GM18502 (cell line): ENCODE data around the gene PELI3.
A peak's percentile ranks its signal among the peaks of the same experiment; 100 is the strongest.

Experiments used
- ATAC-seq: cut with Tn5 transposase; IDR thresholded peaks from one replicate; pipeline ENCODE4 v1.9.1; 2021; ENCODE audit warnings: mild to moderate bottlenecking; ENCODE audit not compliant: unreplicated experiment, poor library complexity

PELI3 gene

DNA sequence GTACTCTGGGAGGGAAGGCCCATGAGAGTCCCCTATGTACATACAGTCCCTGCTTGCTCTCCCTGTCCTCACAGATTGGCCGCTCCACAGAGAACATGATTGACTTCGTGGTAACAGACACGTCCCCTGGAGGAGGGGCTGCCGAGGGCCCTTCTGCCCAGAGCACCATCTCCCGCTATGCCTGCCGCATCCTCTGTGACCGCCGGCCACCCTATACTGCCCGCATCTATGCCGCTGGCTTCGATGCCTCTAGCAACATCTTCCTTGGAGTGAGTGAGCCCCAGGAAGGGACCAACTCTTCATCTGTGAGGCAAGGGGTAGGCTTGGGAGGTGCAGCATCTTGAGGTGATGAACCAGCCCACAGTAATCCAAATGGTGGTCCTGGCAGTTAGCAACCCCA is 6.5 kb downstream of the PELI3 start:
- no peak for ATAC-seq

DNA sequence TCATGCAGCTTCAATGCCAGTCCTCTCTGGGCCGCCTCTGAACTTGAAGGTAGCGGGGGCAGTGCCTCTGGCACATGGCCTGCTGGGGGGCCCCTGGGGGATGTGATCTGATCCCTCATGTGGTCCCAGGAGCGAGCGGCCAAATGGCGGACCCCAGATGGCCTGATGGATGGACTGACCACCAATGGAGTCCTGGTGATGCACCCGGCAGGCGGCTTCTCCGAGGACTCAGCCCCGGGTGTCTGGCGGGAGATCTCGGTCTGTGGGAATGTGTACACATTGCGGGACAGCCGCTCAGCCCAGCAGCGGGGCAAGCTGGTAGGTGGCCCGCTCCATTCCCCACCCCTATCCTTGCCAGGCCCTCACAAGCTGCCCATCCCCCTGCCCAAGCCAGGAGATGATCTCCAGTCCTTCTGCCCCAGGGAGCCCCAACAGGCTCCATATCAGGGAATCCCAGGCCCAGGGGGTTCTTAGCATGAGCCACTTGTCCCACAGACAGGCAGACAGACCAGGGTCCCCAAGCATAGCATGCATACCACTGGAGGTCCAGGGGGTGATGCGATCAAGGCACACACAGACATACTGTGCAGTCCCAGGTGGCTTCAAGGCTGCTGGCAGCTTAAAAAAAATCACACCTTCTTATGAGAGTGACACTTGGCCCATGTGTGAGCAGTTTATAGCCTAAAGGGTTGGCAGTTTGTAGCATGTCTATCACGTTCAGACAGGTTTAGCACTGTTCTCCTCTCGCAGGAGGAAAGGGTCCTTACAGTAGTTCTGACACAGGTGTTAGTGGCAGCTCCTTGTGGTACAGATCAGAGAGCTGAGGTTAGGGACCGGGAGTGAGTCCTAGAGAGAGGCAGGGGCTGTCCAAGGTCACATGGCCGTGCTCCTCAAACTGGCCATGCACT is 7.2 kb downstream of the PELI3 start:
- ATAC-seq = no peak

DNA sequence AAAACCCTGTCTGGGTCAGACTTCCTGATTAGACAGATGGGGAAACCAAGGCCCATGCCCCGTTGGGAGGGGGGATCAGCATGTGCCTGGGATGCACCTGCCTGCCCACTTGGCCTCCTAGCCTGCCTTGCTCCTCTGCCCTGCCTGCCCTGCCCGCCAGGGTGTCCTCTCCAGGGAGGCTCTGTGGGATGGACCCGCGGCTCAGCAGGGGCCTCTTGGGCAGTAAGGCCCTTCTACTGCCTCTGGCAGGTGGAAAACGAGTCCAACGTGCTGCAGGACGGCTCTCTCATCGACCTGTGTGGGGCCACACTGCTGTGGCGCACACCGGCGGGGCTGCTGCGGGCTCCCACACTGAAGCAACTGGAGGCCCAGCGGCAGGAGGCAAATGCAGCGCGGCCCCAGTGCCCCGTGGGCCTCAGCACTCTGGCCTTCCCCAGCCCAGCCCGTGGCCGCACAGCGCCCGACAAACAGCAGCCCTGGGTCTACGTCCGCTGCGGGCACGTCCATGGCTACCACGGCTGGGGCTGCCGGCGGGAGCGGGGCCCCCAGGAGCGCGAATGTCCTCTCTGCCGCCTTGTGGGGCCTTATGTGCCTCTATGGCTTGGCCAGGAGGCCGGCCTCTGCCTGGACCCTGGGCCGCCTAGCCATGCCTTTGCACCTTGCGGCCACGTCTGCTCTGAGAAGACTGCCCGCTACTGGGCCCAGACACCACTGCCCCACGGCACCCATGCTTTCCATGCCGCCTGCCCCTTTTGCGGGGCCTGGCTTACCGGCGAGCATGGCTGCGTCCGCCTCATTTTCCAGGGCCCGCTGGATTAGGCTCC is 8.9 kb downstream of the PELI3 start:
- ATAC-seq = no peak

DNA sequence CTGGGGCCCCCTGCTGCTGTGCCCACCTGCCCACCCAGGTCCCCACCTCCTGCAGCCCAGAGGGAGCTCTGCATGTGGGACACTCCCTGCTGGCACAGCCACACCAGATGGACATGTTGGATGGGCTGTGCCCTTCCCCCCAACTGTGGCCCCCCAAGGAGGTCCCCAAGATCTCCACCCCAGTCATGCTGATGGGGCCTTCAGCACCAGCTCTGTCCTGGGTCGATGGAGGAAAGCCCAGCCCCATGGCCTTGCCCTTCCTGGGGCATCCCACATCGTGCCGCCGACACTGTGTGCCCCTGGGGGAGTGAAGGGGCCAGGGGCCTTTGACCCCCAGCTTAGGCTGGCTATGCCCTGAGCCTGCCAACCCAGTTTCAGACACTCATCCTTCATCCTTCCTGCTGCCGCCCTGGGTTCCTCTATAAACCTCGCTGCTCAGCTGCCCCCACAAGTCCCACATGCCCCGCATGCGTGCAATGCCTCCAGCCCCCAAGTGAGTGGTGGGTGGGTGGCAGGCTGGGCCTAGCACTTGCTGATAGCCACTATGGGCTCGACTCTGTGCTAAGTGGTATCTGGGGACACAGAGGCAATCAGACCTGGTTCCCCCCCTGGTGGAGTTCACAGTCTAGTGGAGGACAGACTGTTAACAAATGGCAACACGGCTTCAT is 9.6 kb downstream of the PELI3 start:
- ATAC-seq = no peak

DNA sequence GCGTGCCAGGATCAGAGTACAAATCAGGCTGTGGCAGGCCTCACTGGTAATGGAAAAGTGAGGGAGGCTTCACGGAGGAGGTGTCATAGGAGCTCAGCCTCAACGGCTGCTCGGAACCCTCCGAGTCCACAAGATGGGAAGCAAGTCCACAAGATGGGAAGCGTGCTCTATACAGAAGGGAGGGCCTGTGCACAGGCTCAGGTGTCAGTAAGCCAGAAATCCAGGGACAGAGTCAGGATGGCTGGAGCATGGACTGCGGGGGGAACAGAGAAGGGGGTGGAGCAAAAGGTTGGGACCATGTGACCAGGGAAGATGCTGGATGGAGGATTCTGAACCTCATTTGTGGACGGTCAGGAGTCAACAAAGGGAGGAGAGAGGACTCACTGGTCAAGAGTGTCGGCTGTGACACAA is 10.1 kb downstream of the PELI3 start:
- ATAC-seq = no peak

DNA sequence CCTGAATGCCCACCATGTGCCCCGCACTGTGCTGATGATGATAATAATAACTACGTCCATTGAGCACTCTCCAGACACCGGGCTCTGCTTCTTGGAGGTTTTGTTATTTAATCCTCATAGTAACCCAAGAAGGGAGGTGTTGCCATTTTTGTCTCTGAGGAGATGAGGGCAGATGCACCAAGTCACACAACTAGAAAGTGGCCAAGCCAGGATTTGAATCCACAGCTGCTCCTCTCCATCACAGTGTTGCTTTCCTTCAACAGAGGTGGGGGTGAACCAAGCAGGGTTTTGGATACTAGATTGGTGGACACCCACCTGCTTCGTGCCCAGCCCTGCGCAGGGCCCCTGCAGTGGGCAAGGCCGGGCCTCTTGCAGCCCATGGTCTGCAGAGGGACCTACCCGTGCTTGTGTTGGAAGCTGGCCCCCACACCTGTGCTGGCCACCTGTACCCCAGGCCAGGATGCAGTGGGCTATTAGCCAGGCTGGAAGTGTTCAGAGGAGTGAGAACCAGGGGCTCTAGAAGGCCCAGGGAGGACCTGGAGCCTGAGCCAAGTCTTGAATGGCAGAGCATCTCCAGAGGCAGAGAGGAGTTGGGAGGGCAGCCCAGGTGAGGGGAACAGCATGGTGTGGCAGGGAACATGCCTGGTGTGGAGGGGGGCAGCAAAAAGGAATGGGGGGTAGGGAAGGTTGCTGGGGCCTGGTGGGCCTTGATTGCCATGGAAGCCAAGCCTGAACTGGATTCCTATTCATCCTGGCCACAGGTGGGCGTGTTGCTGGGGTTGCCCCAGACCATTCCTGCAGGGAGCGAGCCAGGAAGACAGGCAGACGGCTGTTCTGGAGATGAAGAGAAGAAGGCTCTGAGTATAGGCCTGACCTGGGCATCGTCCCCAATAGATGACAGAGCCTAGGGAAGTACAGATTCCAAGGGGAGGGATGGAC is 10.8 kb downstream of the PELI3 start:
- no peak for ATAC-seq

DNA sequence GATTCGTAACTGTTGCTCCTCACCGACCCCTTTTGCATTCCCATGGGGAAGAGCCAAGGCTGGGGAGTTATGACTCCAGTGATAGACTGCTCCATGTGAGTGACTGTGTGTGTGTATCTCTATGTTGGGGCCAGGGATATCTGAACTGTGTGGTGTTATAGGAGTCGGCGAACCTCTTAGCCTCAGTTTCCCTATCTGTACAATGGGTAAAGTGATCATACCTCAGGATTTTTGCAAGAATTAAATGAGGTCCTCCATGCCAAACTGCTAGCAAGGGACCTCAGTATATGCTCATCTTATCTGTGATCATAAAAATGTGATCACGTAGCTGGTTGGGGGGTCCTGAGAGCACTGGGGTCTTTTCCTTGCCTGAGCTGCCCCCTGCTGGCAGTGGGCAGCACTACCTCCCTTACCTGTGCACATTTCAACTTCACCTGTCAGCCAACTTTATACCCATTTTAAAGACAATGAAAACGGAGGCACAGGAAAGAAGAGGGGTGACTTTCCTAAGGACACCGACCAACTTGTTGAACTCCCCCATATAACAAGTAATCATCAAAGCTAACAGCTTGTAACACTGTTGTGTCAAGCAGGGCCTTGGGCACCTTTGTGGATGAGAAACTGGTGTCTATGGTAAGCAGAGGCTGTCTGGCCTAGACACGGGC is 12.2 kb downstream of the PELI3 start:
- no peak for ATAC-seq

DNA sequence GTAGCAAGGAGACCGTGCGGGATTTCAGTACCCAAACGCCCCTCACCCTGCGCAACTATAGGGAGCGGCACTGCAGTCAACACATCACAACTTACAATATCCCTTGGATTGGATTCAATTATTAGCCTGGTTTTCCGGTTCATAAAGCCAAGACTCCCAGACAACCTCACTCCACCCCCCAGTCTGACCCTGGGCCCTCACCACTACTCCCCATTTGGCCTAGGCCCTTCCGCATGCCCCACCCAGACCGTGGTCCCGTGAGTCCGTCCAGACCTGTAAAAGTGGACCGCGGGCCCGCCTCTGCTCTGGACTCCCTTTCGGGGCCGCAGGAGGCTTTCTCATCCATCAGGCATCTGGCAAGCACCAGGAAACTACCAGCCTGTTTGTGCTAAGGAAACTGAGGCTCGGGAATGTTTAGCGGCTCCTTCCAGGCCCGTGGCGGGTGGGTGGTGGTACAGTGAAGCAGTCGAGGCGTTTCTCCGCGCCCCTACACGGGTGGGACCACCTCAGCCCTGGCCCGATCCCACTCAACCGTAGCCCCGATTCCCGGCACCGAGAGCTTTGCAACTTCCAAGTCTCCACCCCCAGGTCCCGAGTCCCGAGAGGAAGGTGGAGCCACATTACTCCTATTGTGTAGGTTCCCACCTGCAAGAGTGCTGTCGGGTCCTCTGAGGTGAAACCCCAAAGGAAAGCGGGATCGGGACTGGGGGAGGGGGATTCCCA is 12.8 kb downstream of the PELI3 start:
- no peak for ATAC-seq

DNA sequence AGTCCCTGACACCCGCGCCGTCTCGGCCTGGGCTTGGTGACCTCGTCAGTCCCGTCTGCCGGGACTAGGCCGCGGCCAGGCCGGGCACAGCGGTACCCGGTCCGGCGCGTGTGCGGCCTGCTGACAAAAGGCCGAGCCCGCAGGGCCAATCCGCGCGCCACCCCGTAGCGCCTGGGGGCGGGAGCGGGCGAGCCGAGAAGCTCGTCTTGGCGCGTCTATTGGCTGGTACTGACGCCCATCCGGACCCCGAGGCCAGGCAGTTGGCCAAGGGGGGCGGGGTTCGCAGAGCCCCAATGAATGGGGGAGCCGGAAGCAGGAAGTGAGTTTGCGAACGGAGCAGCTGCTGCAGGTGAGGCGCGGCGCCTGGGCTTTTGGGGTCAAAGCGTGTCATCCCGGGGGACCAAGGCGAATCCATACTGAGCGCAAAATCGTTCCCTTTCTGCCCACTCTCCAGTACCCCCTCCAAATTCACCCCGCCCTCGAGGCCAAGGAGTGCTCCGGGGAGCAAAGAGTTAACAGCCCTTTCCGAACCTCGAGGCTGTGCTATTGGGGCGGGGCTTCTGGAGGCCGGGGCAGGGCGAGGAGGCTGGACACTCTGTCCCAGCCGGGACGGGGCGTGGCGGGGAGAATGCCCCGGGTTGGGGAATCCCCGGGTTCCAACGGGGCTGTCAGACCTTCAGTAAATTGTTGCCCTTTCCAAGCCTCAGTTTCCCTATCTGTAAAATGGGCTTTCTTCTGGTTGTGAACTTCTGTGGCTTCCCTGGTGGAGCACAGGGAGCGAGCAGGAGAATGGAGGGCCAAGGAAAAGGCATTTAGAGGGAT is 13.6 kb downstream of the PELI3 start, which contains the start of gene DPP3:
DPP3 (plus strand) TSS at position 318 of the 822 bp plus-strand sequence. CDS start 1,767 bp downstream, outside the sequence.
- peak; percentile 89 for ATAC-seq

DNA sequence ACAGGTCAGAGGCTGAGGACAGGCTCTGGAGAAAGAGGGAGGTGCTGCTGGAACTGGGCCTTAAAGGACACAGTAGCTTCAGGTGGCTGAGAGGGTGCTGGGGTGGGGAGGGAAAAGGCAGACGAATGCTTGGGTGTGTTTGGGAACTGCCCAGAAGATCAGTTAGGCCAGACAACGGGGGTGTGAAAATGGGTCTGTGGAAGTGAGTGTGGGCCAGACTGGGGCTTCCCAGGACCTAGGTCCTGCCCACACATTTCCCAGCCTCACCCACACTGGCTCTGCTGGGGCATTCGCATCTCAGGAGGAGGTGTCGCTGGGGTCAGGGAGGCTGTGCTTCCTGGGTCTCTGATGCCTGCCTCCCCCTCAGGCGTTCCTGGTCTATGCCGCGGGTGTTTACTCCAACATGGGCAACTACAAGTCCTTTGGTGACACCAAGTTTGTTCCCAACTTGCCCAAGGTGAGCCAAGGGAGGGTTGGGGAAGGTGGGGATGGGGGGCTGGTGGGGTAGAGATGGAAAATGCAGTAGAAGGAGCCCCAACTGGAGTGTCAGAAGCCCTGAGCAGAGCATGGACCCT is 18.2 kb downstream of the PELI3 start:
- no peak for ATAC-seq

DNA sequence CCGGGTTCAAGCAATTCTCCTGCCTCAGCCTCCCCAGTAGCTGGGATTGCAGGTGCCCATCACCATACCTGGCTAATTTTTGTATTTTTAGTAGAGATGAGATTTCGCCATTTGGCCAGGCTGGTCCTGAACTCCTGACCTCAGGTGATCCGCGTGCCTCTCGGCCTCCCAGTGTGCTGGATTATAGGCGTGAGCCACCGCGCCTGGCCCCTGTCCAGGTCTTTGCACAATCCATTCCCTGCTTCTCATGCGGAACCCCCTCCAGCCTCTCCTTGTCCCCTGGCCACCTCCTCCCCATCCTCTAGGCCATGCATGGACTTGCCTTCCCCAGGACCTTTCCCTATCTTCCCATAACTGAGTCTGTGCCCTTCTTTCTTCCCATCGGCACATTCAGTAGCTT is 22.3 kb downstream of the PELI3 start:
- ATAC-seq = no peak

DNA sequence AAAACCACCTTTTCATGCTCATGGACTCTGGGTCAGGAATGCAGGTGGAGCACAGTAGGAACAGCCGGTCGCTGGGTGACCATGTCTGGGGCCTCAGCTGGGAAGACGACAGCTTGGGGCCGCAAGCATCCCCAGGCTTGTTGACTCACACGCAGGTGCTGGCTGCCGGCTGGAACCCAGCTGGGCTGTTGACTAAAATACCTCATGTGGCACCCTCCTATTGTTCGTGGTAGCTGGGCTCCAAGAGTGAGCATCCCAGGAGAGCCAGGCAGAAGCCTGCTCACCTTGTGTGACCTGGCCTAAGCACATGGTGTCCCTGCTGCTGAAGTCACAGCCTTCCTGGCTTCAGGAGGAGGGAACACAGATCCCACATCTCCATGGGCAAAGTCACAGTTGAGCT is 22.9 kb downstream of the PELI3 start:
- no peak for ATAC-seq

DNA sequence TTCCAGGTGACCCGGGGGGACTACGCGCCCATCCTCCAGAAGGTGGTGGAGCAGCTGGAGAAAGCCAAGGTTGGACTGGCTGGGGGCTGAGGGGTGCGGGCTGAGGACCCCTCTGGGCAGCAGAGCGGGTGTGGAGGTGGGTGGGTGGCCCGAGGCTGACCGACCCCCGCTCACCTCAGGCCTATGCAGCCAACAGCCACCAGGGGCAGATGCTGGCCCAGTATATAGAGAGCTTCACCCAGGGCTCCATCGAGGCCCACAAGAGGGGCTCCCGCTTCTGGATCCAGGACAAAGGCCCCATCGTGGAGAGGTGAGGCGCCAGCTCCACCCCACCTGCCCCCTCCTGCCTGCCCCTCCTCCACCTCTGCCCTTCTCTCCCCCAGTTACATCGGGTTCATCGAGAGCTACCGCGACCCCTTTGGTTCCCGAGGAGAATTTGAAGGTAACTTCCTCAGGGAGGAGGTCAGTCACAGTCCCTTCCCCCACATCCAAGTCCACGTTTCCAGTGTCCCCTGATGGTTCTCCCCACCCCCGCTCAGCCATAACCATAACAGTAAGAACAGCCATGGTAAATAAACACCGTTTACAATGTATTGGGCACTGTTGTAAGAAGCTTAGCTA is 24.7 kb downstream of the PELI3 start:
- no peak for ATAC-seq

DNA sequence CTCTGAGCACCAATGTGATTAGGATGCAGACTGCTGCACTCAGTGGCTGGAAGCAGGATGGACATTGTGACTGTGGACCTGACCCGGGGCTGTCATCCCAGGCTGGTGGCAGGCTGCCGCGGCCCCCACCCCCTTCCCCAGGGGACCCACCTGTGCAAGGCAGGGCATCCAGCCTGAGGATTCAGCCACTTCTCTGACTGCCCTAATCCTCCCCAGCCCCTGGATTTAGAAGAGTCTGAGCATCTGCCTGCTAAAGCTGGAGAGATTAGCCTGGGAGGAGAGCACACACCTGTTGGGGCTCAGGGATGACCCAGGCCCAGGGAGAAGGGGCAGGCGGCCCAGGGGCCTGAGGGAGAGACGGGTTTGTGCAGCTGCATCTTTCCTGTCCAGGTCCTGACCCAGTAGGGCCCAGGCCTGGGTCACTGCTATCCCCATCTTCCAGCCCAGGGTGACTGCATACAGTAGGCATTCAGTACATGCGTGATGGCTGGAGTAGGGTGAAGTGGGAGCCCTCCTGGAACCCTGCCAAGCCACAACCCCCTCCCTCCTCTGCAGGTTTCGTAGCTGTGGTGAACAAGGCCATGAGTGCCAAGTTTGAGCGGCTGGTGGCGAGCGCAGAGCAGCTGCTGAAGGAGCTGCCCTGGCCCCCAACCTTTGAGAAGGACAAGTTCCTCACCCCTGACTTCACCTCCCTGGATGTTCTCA is 25.6 kb downstream of the PELI3 start:
- ATAC-seq = no peak

DNA sequence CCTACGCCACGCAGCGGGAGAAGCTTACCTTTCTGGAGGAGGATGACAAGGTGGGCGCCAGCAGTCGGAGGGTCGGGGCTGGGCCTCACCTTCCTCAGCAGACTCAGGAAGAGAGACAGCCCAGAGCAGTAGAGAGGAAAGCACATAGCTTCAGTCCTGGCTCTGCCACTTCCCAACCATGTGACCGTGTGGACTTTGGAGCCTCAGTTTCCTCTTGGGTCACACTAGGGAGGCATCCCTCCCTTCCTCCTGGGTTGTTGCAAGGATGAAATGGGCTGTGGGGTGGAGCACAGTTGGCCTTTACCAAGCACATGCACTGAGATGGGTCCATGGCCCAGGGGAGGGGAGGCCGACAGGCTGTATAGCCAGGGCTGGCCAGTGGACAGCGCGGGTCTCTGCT is 26.4 kb downstream of the PELI3 start:
- ATAC-seq = no peak

DNA sequence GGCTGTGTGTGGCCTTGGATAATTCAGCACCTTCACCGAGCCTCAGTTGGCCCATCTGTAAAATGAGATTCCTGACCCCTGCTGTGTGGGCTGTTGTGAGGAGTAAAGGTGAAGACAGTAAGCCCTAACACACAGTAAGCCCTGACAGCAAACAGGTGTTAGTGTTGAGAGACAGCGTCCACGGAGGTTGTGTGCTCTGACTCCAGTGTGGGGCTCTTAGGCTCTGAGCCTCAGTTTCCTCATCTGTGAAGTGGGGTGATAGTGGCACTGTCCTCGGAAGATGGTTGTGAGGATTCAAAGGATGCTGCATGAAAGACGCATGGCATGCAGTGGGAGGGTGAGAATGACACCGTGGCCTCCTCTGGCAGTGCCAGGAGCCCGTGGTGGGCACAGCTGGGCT is 27.8 kb downstream of the PELI3 start:
- no peak for ATAC-seq
